GM18498 (cell line): ENCODE data around the gene CATSPER1.

Source experiments
- ATAC-seq: cut with Tn5 transposase; IDR thresholded peaks from one replicate; pipeline ENCODE4 v1.9.1; 2021; ENCODE audit warnings: mild to moderate bottlenecking, moderate library complexity; ENCODE audit not compliant: unreplicated experiment

Gene CATSPER1

DNA sequence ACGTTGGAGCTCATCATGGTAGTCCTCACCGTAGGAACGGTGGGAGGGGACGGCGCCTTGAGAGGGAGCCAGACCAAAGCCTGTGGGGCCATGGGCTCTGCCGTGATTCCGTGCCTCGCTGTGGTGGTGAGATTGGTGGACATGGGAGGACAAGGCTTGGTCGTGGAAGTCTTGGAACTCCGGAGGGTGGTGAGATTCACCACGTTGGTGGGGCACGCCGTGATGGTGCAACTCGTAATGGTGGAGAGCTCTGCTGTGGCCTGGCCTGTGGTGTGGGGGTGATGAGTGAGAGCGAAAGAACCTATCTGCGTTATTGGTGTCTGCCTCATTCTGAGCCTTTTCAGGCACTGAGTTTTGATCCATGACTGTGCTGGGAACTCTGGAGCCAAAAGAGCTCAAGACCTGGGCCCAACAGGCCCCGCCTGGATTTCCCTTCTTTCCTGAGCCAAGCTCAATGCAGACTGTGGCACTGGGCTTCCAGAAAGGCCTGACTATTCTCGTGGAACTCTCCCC is at the start of gene CATSPER1:
CATSPER1 (minus strand) TSS at position 463 of the 513 bp plus-strand sequence; CDS start at position 363, 100 bp downstream.
- no peak for ATAC-seq

GRCh38 chr11:66075273-66075672 is 49.0 kb upstream of the CATSPER1 start:
- no peak for ATAC-seq

- ATAC-seq: no peak
Measured at GRCh38 chr11:66073669-66074068, 47.4 kb upstream of the CATSPER1 start.

DNA sequence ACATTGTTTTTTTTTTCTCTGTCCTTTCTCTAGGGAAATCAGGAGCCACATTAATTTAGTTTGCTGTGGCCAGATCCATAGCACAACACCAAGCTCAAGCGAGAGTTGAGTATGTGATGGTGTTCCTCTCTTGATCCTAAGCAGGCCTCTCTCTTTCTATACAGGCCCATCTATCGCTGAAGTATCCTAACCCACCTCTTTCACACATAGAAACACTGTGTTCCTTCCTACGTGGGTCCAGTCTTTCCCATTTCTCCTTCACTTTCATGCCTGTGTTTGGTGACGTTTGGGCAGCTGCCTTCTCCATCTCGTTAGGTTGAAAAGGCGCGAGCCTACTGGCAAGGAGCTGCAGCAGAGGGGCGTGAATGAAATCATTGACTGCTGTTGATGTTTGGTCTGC is 46.2 kb upstream of the CATSPER1 start:
- ATAC-seq: no peak

- no peak for ATAC-seq
Measured at GRCh38 chr11:66072081-66072480, 45.8 kb upstream of the CATSPER1 start.

DNA sequence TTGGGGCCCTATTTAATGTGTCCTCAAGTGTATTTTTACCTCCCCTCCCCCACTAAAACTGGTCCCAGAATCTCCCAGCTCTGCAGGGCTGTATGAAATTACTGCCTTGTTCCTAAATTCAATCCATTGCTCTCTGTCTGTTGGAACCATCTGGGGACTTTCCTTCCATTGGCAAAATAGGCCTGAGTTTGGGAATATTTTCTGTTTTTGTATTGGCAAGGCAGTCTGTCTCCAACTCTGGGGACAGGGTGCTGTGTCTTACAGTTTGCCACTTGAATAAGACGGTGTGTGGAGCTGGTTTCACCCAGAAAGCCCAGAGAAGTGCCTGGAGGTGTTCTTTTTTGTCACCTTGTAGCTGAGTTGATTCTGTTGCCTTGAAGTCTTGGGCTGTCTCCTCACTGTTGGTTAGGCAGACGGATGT is 45.1 kb upstream of the CATSPER1 start:
- ATAC-seq: no peak

DNA sequence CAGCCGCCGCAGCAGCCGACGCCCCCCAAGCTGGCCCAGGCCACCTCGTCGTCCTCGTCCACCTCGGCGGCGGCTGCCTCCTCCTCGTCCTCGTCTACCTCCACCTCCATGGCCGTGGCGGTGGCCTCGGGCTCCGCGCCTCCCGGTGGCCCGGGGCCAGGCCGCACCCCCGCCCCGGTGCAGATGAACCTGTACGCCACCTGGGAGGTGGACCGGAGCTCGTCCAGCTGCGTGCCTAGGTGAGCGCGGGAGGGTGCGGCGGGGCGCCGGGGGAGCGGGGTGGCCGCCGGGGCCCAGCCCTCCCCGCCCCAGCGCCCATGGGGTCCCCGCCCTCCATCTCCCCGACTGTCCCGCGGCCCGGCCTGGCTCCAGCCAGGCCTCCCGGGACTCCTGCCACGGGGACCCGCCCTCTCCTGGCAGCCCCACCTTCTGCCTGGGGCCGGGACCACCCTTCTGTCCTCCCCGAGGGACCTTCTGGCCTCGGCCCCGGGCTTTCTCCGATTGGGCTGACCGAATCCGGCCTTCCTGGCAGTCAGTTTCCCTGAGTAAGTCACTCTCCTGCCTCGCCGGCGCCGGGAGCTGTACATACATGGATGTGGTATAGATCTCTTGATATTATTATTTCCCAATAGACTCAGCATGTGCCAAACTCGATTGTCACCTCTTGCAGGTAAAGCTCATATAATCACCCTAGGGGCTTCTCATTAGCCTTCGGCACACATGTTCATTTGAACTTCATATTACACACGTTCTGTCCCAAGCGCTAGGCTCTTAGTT is 44.5 kb upstream of the CATSPER1 start:
- ATAC-seq: peak; percentile 19

DNA sequence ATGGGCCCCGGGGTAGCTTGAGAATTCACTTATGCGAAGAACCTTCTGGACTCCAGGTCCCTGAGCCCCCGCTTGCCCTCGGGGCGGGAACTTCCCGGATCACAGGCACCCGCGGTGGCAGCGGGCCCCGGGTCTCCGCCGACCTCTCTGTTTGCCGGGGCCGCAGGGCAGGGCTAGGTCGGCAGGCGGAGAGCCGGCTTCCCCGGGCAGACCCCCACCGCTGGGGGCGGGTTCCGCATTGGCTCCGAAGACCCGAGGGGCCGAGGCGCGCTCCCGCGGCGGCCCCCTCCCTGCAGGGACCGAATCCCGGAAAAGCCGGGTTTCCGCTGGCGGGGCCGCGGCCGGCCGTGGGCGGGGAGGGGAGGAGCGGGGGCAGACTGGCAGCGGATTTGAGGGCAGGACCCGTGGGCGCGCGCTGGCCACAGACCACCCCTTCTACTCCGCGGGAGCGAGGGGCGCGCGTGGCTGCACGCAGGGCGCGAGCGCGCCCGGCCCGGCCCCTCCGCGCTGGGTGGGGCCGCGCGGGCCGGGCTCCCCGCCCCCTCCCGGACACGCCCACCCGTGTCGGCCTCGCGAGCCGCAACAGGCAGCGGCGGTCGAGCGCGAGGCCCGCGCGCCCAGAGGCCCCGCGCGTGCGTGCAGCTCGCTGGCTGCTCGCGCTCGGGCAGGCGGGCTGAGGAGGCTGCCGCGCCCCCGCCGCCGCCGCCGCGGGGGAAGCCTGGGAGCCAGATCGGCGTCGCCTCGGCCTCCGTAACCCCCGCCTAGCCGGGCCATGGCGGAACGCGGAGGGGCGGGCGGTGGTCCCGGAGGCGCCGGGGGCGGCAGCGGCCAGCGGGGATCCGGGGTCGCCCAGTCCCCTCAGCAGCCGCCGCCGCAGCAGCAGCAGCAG is 43.7 kb upstream of the CATSPER1 start, which contains the start of gene PACS1:
PACS1 (plus strand) TSS at position 558 of the 889 bp plus-strand sequence; CDS start at position 773, 215 bp downstream.
- peak; percentile 67 for ATAC-seq

GRCh38 chr11:66068923-66069714 is 42.8 kb upstream of the CATSPER1 start:
- ATAC-seq: peak; percentile 11

DNA sequence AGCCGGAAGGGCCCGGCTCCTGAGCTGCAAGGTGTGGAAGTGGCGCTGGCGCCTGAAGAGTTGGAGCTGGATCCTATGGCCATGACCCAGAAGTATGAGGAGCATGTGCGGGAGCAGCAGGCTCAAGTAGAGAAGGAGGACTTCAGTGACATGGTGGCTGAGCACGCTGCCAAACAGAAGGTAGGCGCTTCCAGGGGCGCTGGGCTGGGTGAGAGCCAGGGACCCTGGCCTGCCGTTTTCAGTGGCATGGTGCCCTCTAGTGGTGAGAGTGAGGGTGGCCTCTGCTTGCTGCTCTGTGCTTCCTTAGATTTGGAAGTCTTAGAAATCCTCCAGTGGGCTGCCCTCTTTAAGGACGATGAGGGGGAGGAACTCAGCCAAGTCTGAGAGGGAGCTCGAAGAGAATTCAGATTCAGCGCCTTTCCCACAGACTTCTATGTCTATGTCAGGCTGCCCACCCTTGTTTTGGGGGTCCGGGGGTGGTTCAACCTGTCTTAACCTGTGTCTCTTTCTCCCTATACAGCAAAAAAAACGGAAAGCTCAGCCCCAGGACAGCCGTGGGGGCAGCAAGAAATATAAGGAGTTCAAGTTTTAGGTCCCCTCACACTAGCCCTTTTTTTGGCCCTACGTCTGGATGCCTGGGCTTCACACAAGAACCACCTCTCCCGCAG is 42.0 kb upstream of the CATSPER1 start:
- ATAC-seq: no peak

- no peak for ATAC-seq
Measured at GRCh38 chr11:66067640-66068039, 41.4 kb upstream of the CATSPER1 start.

GRCh38 chr11:66066751-66067150 is 40.5 kb upstream of the CATSPER1 start:
- ATAC-seq: no peak

GRCh38 chr11:66064571-66064970 is 38.3 kb upstream of the CATSPER1 start:
- ATAC-seq: no peak

DNA sequence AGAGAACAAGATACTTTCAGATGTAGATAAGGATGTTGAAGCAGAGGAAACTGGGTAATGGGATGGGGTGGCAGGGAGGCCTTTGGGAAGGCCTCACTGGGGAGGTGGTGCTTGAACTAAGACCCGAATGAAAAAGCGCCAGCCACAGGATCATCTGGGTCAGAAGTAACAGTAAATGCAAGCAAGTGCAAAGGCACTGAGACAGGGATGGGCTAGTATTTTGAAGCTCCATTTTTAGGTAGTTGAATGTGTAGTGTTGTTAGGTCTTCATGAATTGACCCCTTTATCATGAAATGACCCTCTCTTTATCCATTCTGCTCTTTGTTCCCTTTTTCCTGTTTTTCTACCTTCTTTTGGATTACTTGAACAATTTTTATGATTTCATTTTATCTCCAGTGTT is 37.6 kb upstream of the CATSPER1 start:
- no peak for ATAC-seq

GRCh38 chr11:66062408-66062807 is 36.1 kb upstream of the CATSPER1 start:
- no peak for ATAC-seq

- no peak for ATAC-seq
Measured at GRCh38 chr11:66061268-66061667, 35.0 kb upstream of the CATSPER1 start.

DNA sequence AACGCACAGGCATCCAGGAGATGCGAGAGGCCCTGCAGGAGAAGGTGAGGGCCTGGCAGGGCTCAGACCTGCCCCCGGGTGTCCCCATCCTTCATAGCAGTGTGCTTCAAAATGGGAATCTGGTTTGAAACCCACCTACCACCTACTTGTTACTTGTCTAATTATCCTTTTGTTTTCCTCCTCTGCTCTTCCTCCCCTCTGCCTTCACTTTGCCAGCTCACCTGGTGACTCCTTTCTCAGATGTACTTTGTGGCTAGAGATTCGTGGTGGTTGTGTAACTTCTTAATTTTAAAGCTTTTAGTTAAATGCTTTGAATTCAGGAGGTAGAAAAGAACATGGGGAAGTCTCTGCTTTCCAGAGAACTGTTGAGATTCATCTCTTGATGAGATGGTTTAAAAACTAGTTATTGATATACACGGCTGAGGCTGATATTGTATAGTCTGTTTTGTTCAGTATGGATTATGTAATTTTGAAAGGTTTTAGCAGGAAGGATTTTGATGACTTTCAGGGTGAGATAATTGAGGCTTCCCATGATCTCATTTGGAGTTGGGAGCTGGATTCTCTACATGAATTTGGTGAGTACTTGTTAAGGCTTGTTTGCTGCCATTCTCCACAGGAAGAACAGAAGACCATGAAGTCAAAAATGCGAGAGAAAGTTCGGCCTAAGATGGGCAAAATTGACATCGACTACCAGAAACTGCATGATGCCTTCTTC is 33.8 kb upstream of the CATSPER1 start:
- no peak for ATAC-seq

DNA sequence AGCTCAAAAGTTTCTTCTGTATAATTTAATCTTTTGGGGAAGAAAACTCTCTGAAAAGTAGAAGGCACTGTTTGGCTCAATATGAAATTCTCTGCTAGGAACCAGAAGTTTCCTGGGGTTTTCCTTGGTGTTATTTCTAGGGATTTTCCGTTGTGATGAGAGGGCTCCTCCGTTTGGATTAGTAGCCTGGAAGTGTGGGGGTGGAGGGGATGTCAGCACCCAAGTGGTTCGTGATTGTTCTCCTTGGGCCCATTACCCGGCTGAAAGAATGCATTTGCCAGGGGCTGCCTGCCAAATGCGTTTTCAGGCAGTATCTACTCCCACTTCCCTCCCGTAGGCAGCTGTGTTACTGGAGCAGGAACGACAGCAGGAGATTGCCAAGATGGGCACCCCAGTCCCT is 30.2 kb upstream of the CATSPER1 start:
- no peak for ATAC-seq

DNA sequence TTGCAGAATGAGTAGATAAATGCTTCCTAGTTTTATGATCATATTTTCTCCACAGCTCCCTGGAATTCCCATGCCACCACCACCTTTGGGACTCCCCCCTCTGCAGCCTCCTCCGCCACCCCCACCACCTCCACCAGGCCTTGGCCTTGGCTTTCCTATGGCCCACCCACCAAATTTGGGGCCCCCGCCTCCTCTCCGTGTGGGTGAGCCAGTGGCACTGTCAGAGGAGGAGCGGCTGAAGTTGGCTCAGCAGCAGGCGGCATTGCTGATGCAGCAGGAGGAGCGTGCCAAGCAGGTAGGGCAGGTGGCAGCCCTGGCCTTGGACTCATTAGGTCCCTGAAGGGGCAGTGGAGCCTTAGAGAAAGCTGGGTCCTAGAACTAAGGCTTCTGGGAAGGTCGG is 28.7 kb upstream of the CATSPER1 start:
- ATAC-seq: no peak

GRCh38 chr11:66052664-66052982 is 26.3 kb upstream of the CATSPER1 start:
- no peak for ATAC-seq
